ENCODE measurements around the gene ZNF710.
A peak's percentile ranks its signal among the peaks of the same experiment; 100 is the strongest.

Gene ZNF710

GRCh38 chr15:90022905-90023700, 22.0 kb downstream of the ZNF710 start:
- H2BK5ac ChIP-seq (ENCODE audit: low read length): no peak overlapping the region
- WGBS, 2 donors (ENCODE audit: extremely low coverage in 2 of 2, insufficient read length in 2 of 2, insufficient replicate concordance in 1 of 2): no CpG with 5 or more reads among the region's 6 CpGs

GRCh38 chr15:90024406-90024805, 23.3 kb downstream of the ZNF710 start:
- Histone ChIP-seq H3K79me1 (ENCODE audit: low read depth, low read length) (peaks cover 12% of the 10 kb centered on the region), H3K27ac (replicated peaks; ENCODE audit: low read length) (no peak overlapping the region), H3K23ac (ENCODE audit: low read depth, low read length, poor library complexity) (no peak overlapping the region), H3K18ac (ENCODE audit: low read length) (peak overlapping the region; percentile 58), H3K9me3 (replicated peaks in 1 of 2; ENCODE audit: control insufficient read depth in 2 of 2, insufficient read depth in 1 of 2, low read depth in 1 of 2, low read length in 2 of 2) (peaks cover 0 to 7% of the 10 kb centered on the region in 2 donors), H3K4me2 (ENCODE audit: insufficient read depth, low read length, poor library complexity, severe bottlenecking) (no peak overlapping the region), H3K4ac (ENCODE audit: low read length) (no peak overlapping the region), H2BK120ac (ENCODE audit: low read depth, low read length) (no peak overlapping the region), H2AFZ (ENCODE audit: low read length) (no peak overlapping the region), H4K8ac (ENCODE audit: low read depth, low read length) (no peak overlapping the region), H2BK12ac (ENCODE audit: low read length) (no peak overlapping the region), H2BK15ac (ENCODE audit: low read length) (no peak overlapping the region), H2BK5ac (ENCODE audit: low read length) (no peak overlapping the region), H3K36me3 (replicated peaks in 1 of 2; ENCODE audit: control insufficient read depth in 2 of 2, insufficient read depth in 2 of 2, low read length in 2 of 2) (peaks cover 0 to 9% of the 10 kb centered on the region in 2 donors), H4K91ac (ENCODE audit: low read depth, low read length, poor library complexity) (no peak overlapping the region), H3K27me3 (ENCODE audit: control insufficient read depth in 3 of 3, insufficient read depth in 3 of 3, low read depth in 1 of 3, low read length in 3 of 3) (no peaks in the 10 kb centered on the region), H3K4me1 (ENCODE audit: control insufficient read depth in 2 of 2, insufficient read depth in 1 of 2, low read depth in 1 of 2, low read length in 2 of 2) (peaks cover 0 to 9% of the 10 kb centered on the region in 2 donors), H3K14ac (ENCODE audit: low read length) (no peak overlapping the region), H3K4me3 (ENCODE audit: low read length in 2 of 2) (no peak overlapping the region), H3K9ac (ENCODE audit: low read depth, low read length, poor library complexity) (no peak overlapping the region), H2AK5ac (ENCODE audit: low read depth, low read length) (no peak overlapping the region)
- no CpG with 5 or more reads among the region's 4 CpGs for WGBS, 2 donors (ENCODE audit: extremely low coverage in 2 of 2, insufficient read length in 2 of 2, insufficient replicate concordance in 1 of 2)
- no peak for DNase-seq (ENCODE audit: low spot score)

More at GRCh38 chr15:90022905-90023700, 22.0 kb downstream of the ZNF710 start:
- no peak overlapping the region for H3K9ac ChIP-seq (ENCODE audit: low read depth, low read length, poor library complexity)
- H3K79me1 ChIP-seq (ENCODE audit: low read depth, low read length): peaks cover 14% of the 10 kb centered on the region
- no peak overlapping the region for H2BK15ac ChIP-seq (ENCODE audit: low read length)
- no peak overlapping the region for H2AK5ac ChIP-seq (ENCODE audit: low read depth, low read length)
- DNase-seq (ENCODE audit: low spot score): no peak
- H4K91ac ChIP-seq (ENCODE audit: low read depth, low read length, poor library complexity): no peak overlapping the region
- H3K18ac ChIP-seq (ENCODE audit: low read length): no peak overlapping the region
- peaks cover 0 to 3% of the 10 kb centered on the region in 2 donors for H3K36me3 ChIP-seq (replicated peaks in 1 of 2; ENCODE audit: control insufficient read depth in 2 of 2, insufficient read depth in 2 of 2, low read length in 2 of 2)
- no peak overlapping the region for H3K4me3 ChIP-seq (ENCODE audit: low read length in 2 of 2)
- H3K4me2 ChIP-seq (ENCODE audit: insufficient read depth, low read length, poor library complexity, severe bottlenecking): no peak overlapping the region
- no peaks in the 10 kb centered on the region for H3K27me3 ChIP-seq (ENCODE audit: control insufficient read depth in 3 of 3, insufficient read depth in 3 of 3, low read depth in 1 of 3, low read length in 3 of 3)
- no peak overlapping the region for H3K23ac ChIP-seq (ENCODE audit: low read depth, low read length, poor library complexity)
- H2AFZ ChIP-seq (ENCODE audit: low read length): no peak overlapping the region
- H3K4me1 ChIP-seq (ENCODE audit: control insufficient read depth in 2 of 2, insufficient read depth in 1 of 2, low read depth in 1 of 2, low read length in 2 of 2): peaks cover 0 to 11% of the 10 kb centered on the region in 2 donors
- H3K14ac ChIP-seq (ENCODE audit: low read length): no peak overlapping the region
- H4K8ac ChIP-seq (ENCODE audit: low read depth, low read length): no peak overlapping the region
- peaks cover 0 to 2% of the 10 kb centered on the region in 2 donors for H3K9me3 ChIP-seq (replicated peaks in 1 of 2; ENCODE audit: control insufficient read depth in 2 of 2, insufficient read depth in 1 of 2, low read depth in 1 of 2, low read length in 2 of 2)
- no peak overlapping the region for H2BK120ac ChIP-seq (ENCODE audit: low read depth, low read length)
- no peak overlapping the region for H3K27ac ChIP-seq (replicated peaks; ENCODE audit: low read length)
- H2BK12ac ChIP-seq (ENCODE audit: low read length): no peak overlapping the region
- H3K4ac ChIP-seq (ENCODE audit: low read length): no peak overlapping the region

GRCh38 chr15:90025489-90026033, 24.4 kb downstream of the ZNF710 start:
- WGBS, 2 donors (ENCODE audit: extremely low coverage in 2 of 2, insufficient read length in 2 of 2, insufficient replicate concordance in 1 of 2): no CpG with 5 or more reads among the region's 2 CpGs

GRCh38 chr15:90028376-90028944, 27.3 kb downstream of the ZNF710 start:
- DNase-seq (ENCODE audit: low spot score): no peak
- H3K4me2 ChIP-seq (ENCODE audit: insufficient read depth, low read length, poor library complexity, severe bottlenecking): no peak overlapping the region
- H2BK12ac ChIP-seq (ENCODE audit: low read length): no peak overlapping the region

More at GRCh38 chr15:90025489-90026033, 24.4 kb downstream of the ZNF710 start:
- Histone ChIP-seq H3K14ac (ENCODE audit: low read length) (no peak overlapping the region), H4K91ac (ENCODE audit: low read depth, low read length, poor library complexity) (no peak overlapping the region), H2AK5ac (ENCODE audit: low read depth, low read length) (no peak overlapping the region), H3K4ac (ENCODE audit: low read length) (no peak overlapping the region), H3K9me3 (replicated peaks in 1 of 2; ENCODE audit: control insufficient read depth in 2 of 2, insufficient read depth in 1 of 2, low read depth in 1 of 2, low read length in 2 of 2) (peaks cover 0 to 7% of the 10 kb centered on the region in 2 donors), H3K4me3 (ENCODE audit: low read length in 2 of 2) (no peak overlapping the region), H3K9ac (ENCODE audit: low read depth, low read length, poor library complexity) (no peak overlapping the region), H3K23ac (ENCODE audit: low read depth, low read length, poor library complexity) (no peak overlapping the region), H3K36me3 (replicated peaks in 1 of 2; ENCODE audit: control insufficient read depth in 2 of 2, insufficient read depth in 2 of 2, low read length in 2 of 2) (peaks cover 0 to 9% of the 10 kb centered on the region in 2 donors), H3K27ac (replicated peaks; ENCODE audit: low read length) (no peak overlapping the region), H3K79me1 (ENCODE audit: low read depth, low read length) (peaks cover 8% of the 10 kb centered on the region), H4K8ac (ENCODE audit: low read depth, low read length) (no peak overlapping the region), H2BK120ac (ENCODE audit: low read depth, low read length) (no peak overlapping the region), H2BK15ac (ENCODE audit: low read length) (no peak overlapping the region), H3K18ac (ENCODE audit: low read length) (no peak overlapping the region), H3K4me1 (ENCODE audit: control insufficient read depth in 2 of 2, insufficient read depth in 1 of 2, low read depth in 1 of 2, low read length in 2 of 2) (no peaks in the 10 kb centered on the region), H3K4me2 (ENCODE audit: insufficient read depth, low read length, poor library complexity, severe bottlenecking) (no peak overlapping the region), H2AFZ (ENCODE audit: low read length) (no peak overlapping the region), H2BK12ac (ENCODE audit: low read length) (no peak overlapping the region), H3K27me3 (ENCODE audit: control insufficient read depth in 3 of 3, insufficient read depth in 3 of 3, low read depth in 1 of 3, low read length in 3 of 3) (no peaks in the 10 kb centered on the region), H2BK5ac (ENCODE audit: low read length) (no peak overlapping the region)
- DNase-seq (ENCODE audit: low spot score): no peak

More at GRCh38 chr15:90028376-90028944, 27.3 kb downstream of the ZNF710 start:
- peaks cover 2% of the 10 kb centered on the region for H3K79me1 ChIP-seq (ENCODE audit: low read depth, low read length)
- no peaks in the 10 kb centered on the region for H3K27me3 ChIP-seq (ENCODE audit: control insufficient read depth in 3 of 3, insufficient read depth in 3 of 3, low read depth in 1 of 3, low read length in 3 of 3)
- H3K27ac ChIP-seq (replicated peaks; ENCODE audit: low read length): no peak overlapping the region
- H2BK15ac ChIP-seq (ENCODE audit: low read length): no peak overlapping the region
- peaks cover 0 to 6% of the 10 kb centered on the region in 2 donors for H3K36me3 ChIP-seq (replicated peaks in 1 of 2; ENCODE audit: control insufficient read depth in 2 of 2, insufficient read depth in 2 of 2, low read length in 2 of 2)
- H3K9ac ChIP-seq (ENCODE audit: low read depth, low read length, poor library complexity): no peak overlapping the region
- H3K4me3 ChIP-seq (ENCODE audit: low read length in 2 of 2): peak overlapping the region in 1 of 2 donors; percentile 20
- no peak overlapping the region for H4K91ac ChIP-seq (ENCODE audit: low read depth, low read length, poor library complexity)
- no peak overlapping the region for H2AK5ac ChIP-seq (ENCODE audit: low read depth, low read length)
- no peak overlapping the region for H2BK120ac ChIP-seq (ENCODE audit: low read depth, low read length)
- H3K14ac ChIP-seq (ENCODE audit: low read length): no peak overlapping the region
- peaks cover 0 to 7% of the 10 kb centered on the region in 2 donors for H3K9me3 ChIP-seq (replicated peaks in 1 of 2; ENCODE audit: control insufficient read depth in 2 of 2, insufficient read depth in 1 of 2, low read depth in 1 of 2, low read length in 2 of 2)
- H3K4me1 ChIP-seq (ENCODE audit: control insufficient read depth in 2 of 2, insufficient read depth in 1 of 2, low read depth in 1 of 2, low read length in 2 of 2): peaks cover 0 to 1% of the 10 kb centered on the region in 2 donors
- H2AFZ ChIP-seq (ENCODE audit: low read length): no peak overlapping the region
- H3K4ac ChIP-seq (ENCODE audit: low read length): no peak overlapping the region
- no CpG with 5 or more reads among the region's 5 CpGs for WGBS, 2 donors (ENCODE audit: extremely low coverage in 2 of 2, insufficient read length in 2 of 2, insufficient replicate concordance in 1 of 2)
- no peak overlapping the region for H3K18ac ChIP-seq (ENCODE audit: low read length)
- H2BK5ac ChIP-seq (ENCODE audit: low read length): no peak overlapping the region
- H3K23ac ChIP-seq (ENCODE audit: low read depth, low read length, poor library complexity): no peak overlapping the region
- no peak overlapping the region for H4K8ac ChIP-seq (ENCODE audit: low read depth, low read length)

Data from neuronal stem cell (in vitro differentiated cells).